ENCODE data around the gene ZCCHC2. TPM values are rescaled to one million over a fixed set of nuclear protein-coding genes. Genes with fewer than 3 reads are reported as not detected.

The ZCCHC2 gene
- total RNA-seq, 4 donors from 2014 or later: 18.9 to 26.1 (median 23.8) TPM

DNA sequence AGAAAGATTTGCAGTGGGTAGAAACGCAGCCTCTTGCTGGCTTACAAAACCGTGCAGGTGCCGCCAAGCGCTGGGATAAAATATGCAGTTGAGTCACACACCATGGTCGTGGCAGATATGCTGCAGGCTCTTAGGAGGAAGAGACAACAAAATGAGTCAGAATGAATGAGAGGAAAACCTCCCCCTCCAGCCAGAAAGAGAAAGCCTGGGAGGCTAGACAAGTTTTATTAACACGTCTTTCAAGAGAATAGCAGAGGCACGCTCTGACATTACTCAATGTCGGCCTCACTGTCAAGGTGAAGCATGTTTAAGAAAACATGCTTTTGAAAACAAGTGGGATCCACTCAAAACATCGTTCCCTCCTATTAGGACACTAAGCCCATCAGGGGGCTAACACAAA, 37.1 kb upstream of the ZCCHC2 start:
- no peak for TF ChIP-seq EP300 (IDR thresholded peaks at IDR 0.05)
- TF ChIP-seq POLR2A (IDR thresholded peaks at IDR 0.05; ENCODE audit: low read depth): no peak
- TF ChIP-seq POLR2AphosphoS5 (IDR thresholded peaks at IDR 0.05): no peak
- intact Hi-C loops (cut with DNase I): no loop called here
- H3K9me3 ChIP-seq: peaks cover 0 to 16% (median 6%) of the 10 kb centered on the region in 4 donors
- H3K27ac ChIP-seq (replicated peaks in 1 of 4): no peak overlapping the region
- no peak for DNase-seq (ENCODE audit: extremely low spot score)
- 47% methylated on average over 9 of the region's 9 CpGs for WGBS
- no peaks in the 10 kb centered on the region for H3K4me1 ChIP-seq
- H3K4me3 ChIP-seq: no peak overlapping the region
- no peaks in the 10 kb centered on the region for H3K36me3 ChIP-seq
- H3K27me3 ChIP-seq: peaks cover 0 to 33% (median 0%) of the 10 kb centered on the region in 4 donors

DNA sequence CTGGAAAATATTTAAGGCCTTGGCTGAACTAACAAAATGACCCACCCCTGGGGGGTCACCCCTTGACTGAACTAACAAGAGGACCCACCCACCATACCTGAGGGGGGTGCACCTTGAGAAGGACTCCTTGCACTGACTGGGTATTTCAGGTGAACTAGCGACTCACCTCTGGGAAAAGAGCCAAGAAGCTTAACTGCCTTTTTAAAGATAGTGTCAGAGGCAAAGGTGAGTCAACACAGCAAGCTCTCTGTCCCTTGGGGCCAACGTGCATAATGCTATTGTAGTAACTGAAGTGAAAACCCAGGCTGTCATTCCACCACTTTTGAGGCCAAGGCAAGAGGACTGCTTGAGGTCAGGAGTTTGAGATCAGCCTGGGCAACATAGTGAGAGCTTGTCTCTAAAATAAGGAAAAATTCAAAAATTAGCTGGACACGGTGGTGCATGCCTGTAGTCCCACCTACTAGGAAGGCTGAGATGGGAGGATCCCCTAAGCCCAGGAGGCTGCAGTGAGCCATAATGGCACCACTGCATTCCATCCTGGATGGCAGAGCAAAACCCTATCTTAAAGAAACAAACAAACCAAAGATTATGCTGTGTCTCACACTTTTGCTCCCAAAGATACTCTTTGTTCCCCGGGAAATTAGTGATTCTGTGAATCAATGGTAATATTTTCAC, 36.4 kb upstream of the ZCCHC2 start:
- TF ChIP-seq EP300 (IDR thresholded peaks at IDR 0.05) (no peak), POLR2A (IDR thresholded peaks at IDR 0.05; ENCODE audit: low read depth) (no peak), POLR2AphosphoS5 (IDR thresholded peaks at IDR 0.05) (no peak)
- TF ChIP-seq, protein P1, sequence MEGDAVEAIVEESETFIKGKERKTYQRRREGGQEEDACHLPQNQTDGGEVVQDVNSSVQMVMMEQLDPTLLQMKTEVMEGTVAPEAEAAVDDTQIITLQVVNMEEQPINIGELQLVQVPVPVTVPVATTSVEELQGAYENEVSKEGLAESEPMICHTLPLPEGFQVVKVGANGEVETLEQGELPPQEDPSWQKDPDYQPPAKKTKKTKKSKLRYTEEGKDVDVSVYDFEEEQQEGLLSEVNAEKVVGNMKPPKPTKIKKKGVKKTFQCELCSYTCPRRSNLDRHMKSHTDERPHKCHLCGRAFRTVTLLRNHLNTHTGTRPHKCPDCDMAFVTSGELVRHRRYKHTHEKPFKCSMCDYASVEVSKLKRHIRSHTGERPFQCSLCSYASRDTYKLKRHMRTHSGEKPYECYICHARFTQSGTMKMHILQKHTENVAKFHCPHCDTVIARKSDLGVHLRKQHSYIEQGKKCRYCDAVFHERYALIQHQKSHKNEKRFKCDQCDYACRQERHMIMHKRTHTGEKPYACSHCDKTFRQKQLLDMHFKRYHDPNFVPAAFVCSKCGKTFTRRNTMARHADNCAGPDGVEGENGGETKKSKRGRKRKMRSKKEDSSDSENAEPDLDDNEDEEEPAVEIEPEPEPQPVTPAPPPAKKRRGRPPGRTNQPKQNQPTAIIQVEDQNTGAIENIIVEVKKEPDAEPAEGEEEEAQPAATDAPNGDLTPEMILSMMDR (IDR thresholded peaks at IDR 0.05): no peak
- H3K27me3 ChIP-seq: peaks cover 0 to 33% (median 0%) of the 10 kb centered on the region in 4 donors
- no peaks in the 10 kb centered on the region for H3K4me1 ChIP-seq

GRCh38 chr18:62487161-62487560, 35.7 kb upstream of the ZCCHC2 start:
- peaks cover 0 to 4% (median 2%) of the 10 kb centered on the region in 4 donors for H3K9me3 ChIP-seq
- no peaks in the 10 kb centered on the region for H3K4me1 ChIP-seq
- TF ChIP-seq EP300 (IDR thresholded peaks at IDR 0.05) (no peak), POLR2A (IDR thresholded peaks at IDR 0.05; ENCODE audit: low read depth) (no peak), POLR2AphosphoS5 (IDR thresholded peaks at IDR 0.05) (no peak)
- TF ChIP-seq, protein P1 (IDR thresholded peaks at IDR 0.05): no peak
- WGBS: 92% methylated on average over 5 of the region's 5 CpGs
- no peak overlapping the region for H3K4me3 ChIP-seq
- no peak overlapping the region for H3K27ac ChIP-seq (replicated peaks in 1 of 4)
- intact Hi-C loops (cut with DNase I): no loop called here
- DNase-seq (ENCODE audit: extremely low spot score): no peak
- H3K36me3 ChIP-seq: no peaks in the 10 kb centered on the region
- peaks cover 0 to 33% (median 0%) of the 10 kb centered on the region in 4 donors for H3K27me3 ChIP-seq

More for the DNA sequence above, 36.4 kb upstream of the ZCCHC2 start:
- no peak for DNase-seq (ENCODE audit: extremely low spot score)
- WGBS: 67% methylated on average over 4 of the region's 4 CpGs
- H3K36me3 ChIP-seq: no peaks in the 10 kb centered on the region
- intact Hi-C loops (cut with DNase I): no loop called here
- peaks cover 0 to 9% (median 2%) of the 10 kb centered on the region in 4 donors for H3K9me3 ChIP-seq
- H3K4me3 ChIP-seq: no peak overlapping the region
- H3K27ac ChIP-seq (replicated peaks in 1 of 4): no peak overlapping the region

GRCh38 chr18:62490967-62491695, 31.7 kb upstream of the ZCCHC2 start:
- peaks cover 0 to 4% (median 2%) of the 10 kb centered on the region in 4 donors for H3K9me3 ChIP-seq
- intact Hi-C loops (cut with DNase I): no loop called here
- no peak overlapping the region for H3K27ac ChIP-seq (replicated peaks in 1 of 4)
- no peaks in the 10 kb centered on the region for H3K4me1 ChIP-seq
- no peak overlapping the region for H3K4me3 ChIP-seq
- H3K36me3 ChIP-seq: no peaks in the 10 kb centered on the region
- DNase-seq (ENCODE audit: extremely low spot score): no peak
- 66% methylated on average over 3 of the region's 3 CpGs for WGBS
- H3K27me3 ChIP-seq: peaks cover 0 to 15% (median 0%) of the 10 kb centered on the region in 4 donors
- TF ChIP-seq POLR2A (IDR thresholded peaks at IDR 0.05; ENCODE audit: low read depth) (no peak), POLR2AphosphoS5 (IDR thresholded peaks at IDR 0.05) (no peak), EP300 (IDR thresholded peaks at IDR 0.05) (no peak)
- TF ChIP-seq, protein P1 (IDR thresholded peaks at IDR 0.05): no peak
